GM18873 (cell line): ENCODE results near the gene NFATC3.

ENCODE experiments used
- ATAC-seq: cut with Tn5 transposase; IDR thresholded peaks from one replicate; pipeline ENCODE4 v1.9.1; 2021; ENCODE audit warnings: mild to moderate bottlenecking, moderate library complexity, moderate number of reproducible peaks; ENCODE audit not compliant: unreplicated experiment, low FRiP score

Gene NFATC3

GRCh38 chr16:68227850-68228553, 142.8 kb downstream of the NFATC3 start:
- ATAC-seq = no peak

GRCh38 chr16:68228652-68229051, 143.5 kb downstream of the NFATC3 start:
- ATAC-seq = no peak

DNA sequence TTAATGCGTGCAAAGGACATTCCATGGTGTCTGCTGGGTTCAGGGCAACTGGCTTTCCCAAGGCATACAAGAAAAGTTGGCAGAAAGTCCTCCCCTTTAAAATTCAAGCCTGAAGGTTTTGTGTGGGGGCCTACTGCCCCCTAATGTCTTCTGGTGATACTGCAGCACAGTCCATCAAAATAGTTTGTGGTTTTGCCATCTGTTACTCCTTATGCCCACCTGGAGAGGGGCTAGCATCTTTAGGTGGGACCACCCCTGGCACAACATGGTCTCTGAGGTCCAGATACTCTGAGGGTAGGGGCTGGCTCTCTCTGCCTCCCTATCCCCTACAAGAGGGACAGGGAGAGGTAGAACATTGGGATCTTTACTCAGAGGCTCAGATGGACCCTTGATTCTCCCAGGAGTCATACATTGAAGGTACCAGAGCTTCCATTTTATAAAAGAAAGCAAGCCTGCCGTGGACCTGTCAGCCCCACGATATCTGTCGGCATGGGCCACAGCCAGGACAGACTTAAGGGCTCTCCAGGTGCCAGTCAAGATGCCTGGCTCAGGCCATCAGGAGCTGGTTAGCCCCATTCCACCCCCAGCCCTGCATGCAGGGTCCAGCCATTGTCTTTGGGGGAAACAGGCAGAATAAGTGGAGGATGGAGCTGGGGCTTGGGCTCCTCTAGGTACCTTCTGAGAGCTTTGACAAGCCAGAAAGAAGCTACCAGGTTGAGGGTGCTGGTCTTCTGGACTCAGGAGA, 144.4 kb downstream of the NFATC3 start:
- ATAC-seq = no peak

DNA sequence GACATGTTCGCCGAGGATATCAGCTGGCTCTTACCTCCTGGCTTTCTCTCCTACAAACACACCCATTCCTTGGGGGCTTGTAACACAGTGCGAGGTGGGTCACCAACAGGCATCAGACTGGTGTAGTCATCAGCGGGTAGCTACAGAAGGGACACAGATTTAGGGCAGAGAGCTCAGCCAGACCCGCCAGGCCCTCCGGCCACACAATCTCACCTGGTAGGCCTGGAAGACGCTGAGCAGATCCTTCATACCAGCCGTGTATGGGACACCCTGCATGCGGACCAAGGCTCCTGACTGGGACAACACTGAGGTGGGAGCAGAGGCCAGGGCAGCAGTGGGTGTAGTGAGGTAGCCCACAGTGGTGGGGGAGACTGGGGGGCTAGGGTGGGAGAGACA, 145.0 kb downstream of the NFATC3 start:
- ATAC-seq = no peak

DNA sequence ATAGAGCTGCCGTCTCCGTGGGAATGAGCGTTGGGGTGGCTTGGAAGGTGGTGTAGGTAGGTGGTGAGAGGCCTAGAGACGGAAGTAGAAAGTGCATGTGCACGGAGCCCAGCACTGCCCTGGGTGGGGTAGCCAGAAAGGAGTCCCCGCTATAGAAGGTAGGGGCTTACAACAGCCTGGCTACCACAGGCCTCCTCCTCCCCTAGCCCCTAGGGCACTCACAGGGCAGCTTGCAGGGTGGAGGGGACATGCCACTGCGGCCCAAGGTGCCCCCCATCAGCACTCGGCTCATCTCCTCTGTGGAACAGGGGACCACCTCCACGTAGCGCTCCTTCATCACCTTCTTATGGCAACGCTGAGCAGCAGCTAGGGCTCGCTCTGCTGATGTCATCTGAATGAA, 145.8 kb downstream of the NFATC3 start:
- ATAC-seq = no peak

DNA sequence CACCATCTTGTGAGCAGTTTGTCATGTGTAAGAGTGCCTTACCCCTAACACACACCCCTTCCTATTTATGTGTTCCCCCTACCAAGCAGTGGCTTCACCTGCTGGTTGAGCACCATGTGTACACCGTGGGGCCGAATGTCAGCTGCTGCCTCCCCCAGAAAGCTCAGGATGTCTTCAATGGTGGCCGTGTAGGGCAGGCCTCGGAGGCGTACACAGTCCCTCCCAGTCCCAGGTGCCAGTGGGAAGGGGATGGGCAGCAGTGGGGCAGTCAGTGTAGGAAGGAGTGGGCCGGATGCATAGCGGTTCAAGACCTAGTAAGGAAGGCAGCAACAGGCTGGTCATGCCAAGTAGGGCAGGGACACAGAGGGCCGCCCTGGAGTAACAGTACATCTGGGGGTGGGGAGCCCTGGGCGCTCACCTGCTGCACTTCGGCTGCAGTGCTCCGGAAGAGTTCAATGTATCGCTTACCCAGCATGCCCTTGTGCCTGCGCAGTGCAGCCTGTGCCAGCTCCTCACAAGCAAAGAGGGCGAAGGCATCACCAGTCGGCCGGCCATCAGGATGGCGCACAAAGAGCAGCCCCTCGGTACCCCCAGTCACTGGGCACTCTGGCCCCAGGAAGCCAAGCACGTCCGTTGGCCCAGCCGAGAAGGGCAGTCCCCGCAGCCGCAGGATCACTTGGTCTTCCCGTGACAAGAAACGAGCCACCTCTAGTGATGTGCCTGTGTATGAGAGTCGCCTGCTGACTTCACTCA, 146.4 kb downstream of the NFATC3 start:
- ATAC-seq = no peak

- no peak for ATAC-seq
Measured at GRCh38 chr16:68232335-68232734, 147.2 kb downstream of the NFATC3 start.

DNA sequence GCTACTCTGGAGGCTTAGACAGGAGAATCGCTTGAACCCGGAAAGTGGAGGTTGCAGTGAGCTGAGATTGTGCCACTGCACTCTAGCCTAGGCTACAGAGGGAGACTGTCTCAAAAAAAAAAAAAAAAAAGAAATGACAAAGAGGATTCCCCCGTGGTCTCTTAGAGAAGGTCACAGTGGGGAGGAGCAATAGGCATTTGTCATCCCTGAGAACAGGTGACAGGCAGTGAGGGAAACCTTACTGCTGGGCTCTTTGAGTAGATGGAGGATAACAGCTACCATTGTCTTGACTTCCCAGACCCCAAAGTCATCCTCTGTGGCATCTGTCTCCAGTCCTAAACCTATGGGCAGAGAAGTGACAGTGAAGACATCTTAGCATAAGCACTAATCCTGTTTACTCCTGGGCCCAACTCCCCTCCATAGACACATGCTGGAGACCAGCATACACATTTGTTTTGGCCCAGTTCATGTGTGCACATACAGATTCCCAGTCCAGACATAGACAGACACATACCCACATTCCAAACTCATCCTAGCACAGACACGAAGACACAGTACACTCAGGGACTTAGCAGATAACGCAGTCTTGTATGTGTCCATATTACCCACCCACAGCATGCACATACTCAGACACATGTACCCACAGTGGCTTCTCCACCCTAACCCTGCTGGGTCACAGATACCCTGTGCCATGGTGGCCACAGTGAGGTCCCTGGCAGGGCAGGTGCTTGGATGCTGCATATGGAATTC, 148.1 kb downstream of the NFATC3 start:
- ATAC-seq = no peak

DNA sequence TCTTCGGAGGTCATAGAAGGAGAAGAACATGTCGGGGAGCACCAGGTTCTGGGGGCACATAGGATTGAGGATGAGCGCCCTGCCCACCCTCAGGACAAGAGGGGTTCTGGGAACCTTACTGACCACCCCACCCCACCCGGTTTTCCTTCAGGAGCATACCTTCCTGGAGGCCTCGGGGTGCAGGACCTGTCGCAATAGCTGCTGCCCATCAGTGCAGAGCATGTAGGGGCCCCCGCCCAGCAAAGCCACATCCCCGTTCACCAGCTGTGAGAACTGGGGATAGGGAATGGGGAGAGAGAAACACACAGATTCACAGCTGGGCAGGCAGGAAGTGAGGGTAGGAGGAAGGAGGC, 148.6 kb downstream of the NFATC3 start:
- no peak for ATAC-seq

- ATAC-seq = no peak
Measured at GRCh38 chr16:68234188-68235107, 149.3 kb downstream of the NFATC3 start.

DNA sequence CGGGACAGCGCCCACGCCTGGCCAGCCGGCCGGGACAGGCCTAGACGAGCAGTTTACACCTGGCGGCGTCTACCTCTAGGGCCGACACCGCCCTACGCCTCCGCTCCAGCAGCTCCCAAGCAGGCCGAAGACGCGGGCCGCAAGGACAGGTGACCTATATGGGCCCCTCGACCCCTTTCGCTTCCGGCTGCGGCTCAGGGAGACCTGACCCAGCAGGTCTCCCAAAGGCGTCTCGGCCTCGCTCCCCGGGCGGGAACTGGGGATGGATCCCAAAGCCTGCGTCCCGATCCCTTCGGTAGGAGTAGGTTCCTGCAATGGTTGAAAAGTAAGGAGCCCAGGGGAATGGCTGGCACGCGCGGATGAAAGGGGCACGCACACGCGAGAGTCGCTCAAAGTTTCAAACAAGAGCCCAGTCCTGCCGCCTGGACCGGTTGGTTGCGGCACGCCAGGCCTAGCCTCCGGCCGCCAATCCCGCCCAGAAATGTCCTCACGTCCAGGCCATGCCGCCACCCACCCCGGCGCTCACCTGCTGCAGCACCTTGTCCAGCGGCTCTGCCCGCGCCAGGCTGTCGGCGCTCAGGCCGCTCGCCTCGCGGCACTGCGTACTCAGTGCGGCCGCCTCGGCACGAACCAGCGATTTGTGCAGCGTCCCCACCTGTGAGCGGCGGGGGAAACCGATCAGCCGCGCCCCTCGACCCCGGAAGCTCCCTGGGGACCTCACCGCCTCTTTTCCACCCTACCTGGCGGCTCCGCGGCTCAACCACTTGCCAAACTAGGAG, 150.1 kb downstream of the NFATC3 start:
- no peak for ATAC-seq

DNA sequence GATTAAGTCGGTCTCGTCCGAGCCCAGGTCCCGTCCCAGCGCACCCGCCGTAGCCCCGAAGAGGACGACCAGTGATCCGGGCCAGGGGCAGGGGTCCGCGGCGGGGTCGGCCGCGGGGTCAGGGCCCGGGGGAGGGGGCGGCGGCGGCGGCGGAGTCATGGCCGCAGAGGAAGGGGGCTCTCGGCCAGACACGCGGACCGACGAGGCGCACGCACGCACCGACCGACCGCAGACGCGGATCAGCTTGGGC, 150.6 kb downstream of the NFATC3 start, which contains the start of gene ESRP2:
Gene ESRP2, minus strand, starts transcription at position 241 of the 250 bp plus-strand sequence. Its CDS starts 82 bp downstream, at position 159.
- no peak for ATAC-seq

GRCh38 chr16:68236137-68236825, 151.1 kb downstream of the NFATC3 start:
- no peak for ATAC-seq

DNA sequence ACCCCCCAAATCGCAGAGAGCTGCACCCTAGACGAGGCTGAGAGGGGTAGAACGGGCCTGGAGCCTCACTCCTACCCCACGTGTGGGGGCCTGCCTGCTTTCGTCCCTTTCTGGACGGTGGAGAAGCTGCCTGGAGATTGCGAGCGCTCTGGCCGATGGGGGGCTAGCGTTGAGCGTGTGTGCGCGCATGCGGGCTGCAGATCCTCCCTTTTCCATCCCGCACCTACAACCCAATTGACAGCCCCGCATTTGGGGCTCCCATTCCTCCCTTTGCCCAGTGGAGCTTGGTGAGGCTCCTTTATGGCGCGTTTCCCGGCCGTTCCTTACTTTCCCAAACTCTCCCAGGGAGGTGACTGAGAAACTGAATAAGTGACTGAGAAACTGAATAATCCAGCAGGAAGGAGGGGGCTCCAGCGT, 151.7 kb downstream of the NFATC3 start:
- ATAC-seq = no peak

DNA sequence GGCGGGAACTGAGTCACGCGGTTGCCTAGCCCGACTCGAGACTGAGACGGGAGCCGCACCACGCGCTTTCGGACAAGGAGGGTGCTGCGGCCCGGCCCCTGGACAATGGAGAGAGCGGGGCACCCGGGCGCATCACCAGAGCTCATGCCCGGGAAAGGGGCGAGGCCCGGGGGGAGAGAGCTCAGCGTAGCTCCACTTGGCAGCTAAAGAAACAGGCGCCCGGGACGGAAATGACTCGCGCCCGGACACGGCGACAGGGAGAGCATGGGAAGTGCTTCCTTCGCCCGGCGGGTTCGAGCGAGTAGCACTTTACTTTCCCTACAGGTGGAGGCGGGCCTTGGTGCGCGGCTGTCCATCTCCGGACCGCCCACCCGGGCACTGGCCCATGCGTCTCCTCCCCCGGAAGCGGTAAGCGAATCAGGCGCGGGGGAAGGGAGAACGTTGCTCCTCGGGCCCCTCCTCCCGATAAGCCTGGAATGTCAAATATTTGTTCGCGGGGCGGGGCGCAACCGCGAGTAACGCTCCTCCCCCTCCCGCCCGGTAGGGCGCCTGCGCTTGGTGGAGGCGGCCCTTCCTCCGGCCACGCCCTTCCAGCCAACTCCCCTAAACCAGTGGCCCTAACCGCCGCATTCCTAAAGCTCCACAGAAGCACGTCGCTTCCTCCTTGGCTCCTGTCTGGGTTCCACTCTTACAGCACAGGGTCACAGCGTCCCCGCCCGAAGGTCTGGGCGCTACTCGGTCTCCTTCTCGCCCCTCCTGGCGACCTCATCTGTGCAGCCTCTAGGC, 152.3 kb downstream of the NFATC3 start:
- ATAC-seq = peak; percentile 80

- ATAC-seq = no peak
Measured at GRCh38 chr16:68238029-68238345, 152.8 kb downstream of the NFATC3 start.

GRCh38 chr16:68242085-68242484, 156.9 kb downstream of the NFATC3 start:
- ATAC-seq = no peak
